Endometrial microvascular endothelial cells (primary cell): ENCODE results near the gene PAK1. TPM values are rescaled to one million over a fixed set of nuclear protein-coding genes. Genes with fewer than 3 reads are reported as not detected.

Source experiments
- in situ Hi-C: cut with HindIII; loops from 2 replicates; pipeline ENCODE4 v1.10.0; 2017; ENCODE audit warnings: low sequenced_read_pairs, low pct_unique_long_range_greater_than_20kb; ENCODE audit errors: inconsistent ontology term
- total RNA-seq: library from RNA; depleted of rRNA; stranded (reverse); fragments of >200 nt; gene quantifications from one replicate; pipeline ENCODE4 v1.2.3, GENCODE V29; 2015; ENCODE audit errors: inconsistent ontology term

PAK1 gene
- total RNA-seq, 1 donor from 2014 or later = 14.2 TPM

GRCh38 chr11:77347948-77348347 is 125.9 kb downstream of the PAK1 start:
- in situ Hi-C loops = no loop called here

GRCh38 chr11:77346906-77347603 is 126.8 kb downstream of the PAK1 start:
- in situ Hi-C loops = no loop called here

GRCh38 chr11:77345621-77346020 is 128.3 kb downstream of the PAK1 start:
- in situ Hi-C loops = no loop called here

GRCh38 chr11:77340501-77340900 is 133.4 kb downstream of the PAK1 start:
- in situ Hi-C loops = no loop called here

- in situ Hi-C loops = no loop called here
Measured at GRCh38 chr11:77332259-77332658, 141.6 kb downstream of the PAK1 start.

- in situ Hi-C loops = no loop called here
Measured at GRCh38 chr11:77325159-77325558, 148.7 kb downstream of the PAK1 start.

- in situ Hi-C loops = no loop called here
Measured at GRCh38 chr11:77324508-77324907, 149.4 kb downstream of the PAK1 start.

- in situ Hi-C loops = no loop called here
Measured at GRCh38 chr11:77322926-77323590, 150.8 kb downstream of the PAK1 start.

- in situ Hi-C loops = no loop called here
Measured at GRCh38 chr11:77322506-77322905, 151.4 kb downstream of the PAK1 start.

GRCh38 chr11:77320351-77320750 is 153.5 kb downstream of the PAK1 start:
- in situ Hi-C loops = no loop called here

GRCh38 chr11:77318600-77318999 is 155.3 kb downstream of the PAK1 start:
- in situ Hi-C loops = no loop called here

- in situ Hi-C loops = no loop called here
Measured at GRCh38 chr11:77316733-77317342, 157.1 kb downstream of the PAK1 start.

- in situ Hi-C loops = no loop called here
Measured at GRCh38 chr11:77312107-77312506, 161.8 kb downstream of the PAK1 start.

GRCh38 chr11:77311701-77312100 is 162.2 kb downstream of the PAK1 start:
- in situ Hi-C loops = no loop called here

GRCh38 chr11:77310721-77311120 is 163.2 kb downstream of the PAK1 start:
- in situ Hi-C loops = no loop called here

- in situ Hi-C loops = no loop called here
Measured at GRCh38 chr11:77309401-77310085, 164.4 kb downstream of the PAK1 start.

GRCh38 chr11:77308838-77309237 is 165.1 kb downstream of the PAK1 start:
- in situ Hi-C loops = no loop called here

GRCh38 chr11:77303328-77303727 is 170.6 kb downstream of the PAK1 start:
- in situ Hi-C loops = no loop called here

- in situ Hi-C loops = no loop called here
Measured at GRCh38 chr11:77302752-77303151, 171.1 kb downstream of the PAK1 start.

GRCh38 chr11:77301510-77301909 is 172.4 kb downstream of the PAK1 start, which contains the start of gene GDPD4:
Gene GDPD4 (minus strand): TSS chr11:77301686. CDS start chr11:77285137, 16,549 bp downstream.
- in situ Hi-C loops = no loop called here
